ENCODE data around the gene CFAP97.
"Not testable (repeated sequence)": the region's sequence is repeated elsewhere in the genome, so short reads cannot be mapped to it uniquely, and the experiment has no call there.

DNA sequence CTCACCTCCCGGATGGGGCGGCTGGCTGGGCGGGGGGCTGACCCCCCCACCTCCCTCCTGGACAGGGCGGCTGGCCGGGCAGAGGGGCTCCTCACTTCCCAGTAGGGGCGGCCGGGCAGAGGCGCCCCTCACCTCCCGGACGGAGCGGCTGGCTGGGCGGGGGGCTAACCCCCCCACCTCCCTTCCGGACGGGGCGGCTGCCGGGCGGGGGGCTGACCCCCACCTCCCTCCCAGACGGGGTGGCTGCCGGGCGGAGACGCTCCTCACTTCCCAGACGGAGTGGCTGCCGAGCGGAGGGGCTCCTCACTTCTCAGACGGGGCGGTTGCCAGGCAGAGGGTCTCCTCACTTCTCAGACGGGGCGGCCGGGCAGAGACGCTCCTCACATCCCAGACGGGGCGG, 36.7 kb upstream of the CFAP97 start:
- TF ChIP-seq, protein P1, sequence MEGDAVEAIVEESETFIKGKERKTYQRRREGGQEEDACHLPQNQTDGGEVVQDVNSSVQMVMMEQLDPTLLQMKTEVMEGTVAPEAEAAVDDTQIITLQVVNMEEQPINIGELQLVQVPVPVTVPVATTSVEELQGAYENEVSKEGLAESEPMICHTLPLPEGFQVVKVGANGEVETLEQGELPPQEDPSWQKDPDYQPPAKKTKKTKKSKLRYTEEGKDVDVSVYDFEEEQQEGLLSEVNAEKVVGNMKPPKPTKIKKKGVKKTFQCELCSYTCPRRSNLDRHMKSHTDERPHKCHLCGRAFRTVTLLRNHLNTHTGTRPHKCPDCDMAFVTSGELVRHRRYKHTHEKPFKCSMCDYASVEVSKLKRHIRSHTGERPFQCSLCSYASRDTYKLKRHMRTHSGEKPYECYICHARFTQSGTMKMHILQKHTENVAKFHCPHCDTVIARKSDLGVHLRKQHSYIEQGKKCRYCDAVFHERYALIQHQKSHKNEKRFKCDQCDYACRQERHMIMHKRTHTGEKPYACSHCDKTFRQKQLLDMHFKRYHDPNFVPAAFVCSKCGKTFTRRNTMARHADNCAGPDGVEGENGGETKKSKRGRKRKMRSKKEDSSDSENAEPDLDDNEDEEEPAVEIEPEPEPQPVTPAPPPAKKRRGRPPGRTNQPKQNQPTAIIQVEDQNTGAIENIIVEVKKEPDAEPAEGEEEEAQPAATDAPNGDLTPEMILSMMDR (IDR thresholded peaks at IDR 0.05), result not testable (repeated sequence)
- not testable (repeated sequence) for TF ChIP-seq EZH2 (IDR thresholded peaks at IDR 0.05)

All from neural progenitor cell (in vitro differentiated cells).